DOHH2 (cell line): ENCODE measurements around the gene CCN5.

Source experiments
- CTCF ChIP-seq: fragments of 200-600 bp; sonication (generic); IDR thresholded peaks from one replicate; pipeline ENCODE4 v1.5.1; 2014; ENCODE audit warnings: antibody characterized with exemption, mild to moderate bottlenecking, low read depth, low read length; ENCODE audit not compliant: poor library complexity, severe bottlenecking
- EZH2phosphoT487 ChIP-seq: fragments of 200-600 bp; sonication (generic); IDR thresholded peaks from 2 replicates; pipeline ENCODE4 v1.6.1; 2017; ENCODE audit warnings: borderline replicate concordance, mild to moderate bottlenecking, antibody characterized with exemption, low read length, moderate library complexity, mixed read lengths

- TF ChIP-seq CTCF (no peak), EZH2phosphoT487 (no peak)
Measured at GRCh38 chr20:44761423-44761822, 46.3 kb downstream of the CCN5 start.
